Gastroesophageal sphincter (tissue), 3 donors: ENCODE measurements around the gene FBXO15.

ENCODE experiments used
- CTCF ChIP-seq, 4 experiments: fragments of 200-600 bp in 2 of 4; fragments of 450-650 bp in 2 of 4; sonication (generic) in 1 of 4; IDR thresholded peaks; one replicate each; pipeline ENCODE4 v1.5.1; 2017 to 2019; ENCODE audit warnings: antibody characterized with exemption in 4 of 4, mild to moderate bottlenecking in 2 of 4, moderate library complexity in 2 of 4
- EP300 ChIP-seq: sonication (generic); formaldehyde crosslinking; IDR thresholded peaks from one replicate; pipeline ENCODE4 v1.6.1; 2017; ENCODE audit warnings: antibody characterized with exemption, mild to moderate bottlenecking
- POLR2A ChIP-seq, 2 donors: fragments of 450-650 bp; IDR thresholded peaks; one replicate each; pipeline ENCODE4 v1.6.1; 2017; ENCODE audit warnings: antibody characterized with exemption in 2 of 2, mild to moderate bottlenecking in 2 of 2, moderate library complexity in 1 of 2
- POLR2AphosphoS5 ChIP-seq: sonication (generic); formaldehyde crosslinking; IDR thresholded peaks from one replicate; pipeline ENCODE4 v1.6.1; 2017; ENCODE audit warnings: antibody characterized with exemption

GRCh38 chr18:74108460-74108859, 39.2 kb downstream of the FBXO15 start:
- no peak for TF ChIP-seq EP300
- TF ChIP-seq CTCF (IDR thresholded peaks at IDR 0.05) = no peak
- TF ChIP-seq POLR2A (IDR thresholded peaks at IDR 0.05) = no peak
- TF ChIP-seq POLR2AphosphoS5 = no peak
